OCI-M2 (cell line): Measurements from ENCODE around the gene DNAL4.

Experiments used
- DNase-seq: peaks from one replicate; lab custom pipeline; 2025; ENCODE audit not compliant: unreplicated experiment; lab: John Stamatoyannopoulos, UW

DNAL4 gene

DNA sequence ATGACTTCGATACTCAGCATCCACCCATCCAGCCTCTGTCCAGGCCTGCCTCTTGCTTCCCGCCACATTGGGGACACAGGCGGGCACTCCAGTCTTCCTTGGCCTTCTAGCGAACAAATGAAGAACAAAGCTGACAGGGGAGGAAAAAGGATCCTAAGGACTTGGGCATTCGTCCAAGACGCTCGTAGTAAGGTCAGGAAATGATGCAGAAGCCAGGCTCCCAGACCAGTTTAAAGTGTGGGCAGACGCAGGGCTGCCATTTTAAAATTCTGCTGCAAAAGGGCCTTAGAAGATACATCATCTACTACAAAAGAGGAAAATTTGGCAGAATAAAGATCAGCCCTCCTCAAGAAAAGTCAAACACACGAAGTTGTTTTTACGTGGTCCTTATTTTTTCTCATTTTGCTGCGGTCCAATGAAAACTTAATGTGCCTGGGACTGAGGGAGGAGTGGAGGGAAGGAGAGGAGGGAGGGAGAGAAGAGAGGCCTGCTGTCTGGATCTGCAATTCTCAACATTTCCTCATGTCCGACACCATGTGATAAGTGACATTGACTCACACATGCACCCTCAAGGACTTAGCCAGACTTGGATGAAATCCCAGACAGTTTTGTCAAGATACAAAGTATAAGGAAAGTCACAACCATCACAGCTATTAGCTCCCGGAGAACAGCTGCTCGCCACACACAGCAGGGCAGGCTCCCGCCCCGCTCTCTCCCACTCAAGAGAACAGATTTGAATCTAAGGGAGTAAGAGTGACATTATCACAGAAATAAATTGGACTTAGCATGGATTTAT is 5.7 kb downstream of the DNAL4 start:
- no peak for DNase-seq

DNA sequence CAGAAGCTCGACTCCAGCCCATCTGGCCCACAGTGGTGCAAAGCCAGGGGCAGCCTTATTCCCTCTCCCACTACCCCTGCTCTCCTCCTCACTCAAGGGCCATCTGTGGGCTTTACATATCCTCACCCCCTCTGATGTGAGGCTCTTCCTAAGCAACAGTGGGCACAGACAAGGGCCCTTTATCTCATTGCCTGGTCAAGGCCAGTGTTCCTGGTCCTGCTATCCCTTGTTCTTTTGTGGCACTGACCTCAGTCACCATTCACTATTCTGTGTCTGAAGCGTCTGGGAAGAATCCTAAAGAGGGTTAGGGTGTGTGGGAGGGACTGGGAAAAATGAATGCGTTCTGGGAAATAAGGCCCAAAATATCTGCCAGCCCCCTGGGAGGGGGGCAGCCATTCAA is 7.3 kb downstream of the DNAL4 start:
- DNase-seq: no peak

DNA sequence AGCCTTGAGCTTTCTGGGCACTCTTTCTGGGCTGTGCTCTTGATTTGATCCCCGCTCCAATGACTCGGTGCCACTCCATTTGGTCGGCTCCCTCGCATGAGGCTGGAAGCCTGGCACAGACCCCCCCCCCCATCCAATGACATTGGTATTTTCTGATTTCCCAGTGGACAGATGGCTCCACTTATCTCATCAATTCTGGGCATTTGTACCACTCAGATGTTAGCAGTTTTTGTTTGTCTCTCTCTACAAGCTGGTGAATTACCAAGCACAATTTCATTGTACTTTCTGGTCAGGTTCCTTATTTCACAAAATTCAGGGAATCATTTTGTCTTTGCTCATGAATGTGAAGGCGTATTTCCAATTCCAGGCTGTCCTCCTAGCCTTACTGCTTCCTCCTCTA is 9.1 kb downstream of the DNAL4 start:
- DNase-seq: no peak

DNA sequence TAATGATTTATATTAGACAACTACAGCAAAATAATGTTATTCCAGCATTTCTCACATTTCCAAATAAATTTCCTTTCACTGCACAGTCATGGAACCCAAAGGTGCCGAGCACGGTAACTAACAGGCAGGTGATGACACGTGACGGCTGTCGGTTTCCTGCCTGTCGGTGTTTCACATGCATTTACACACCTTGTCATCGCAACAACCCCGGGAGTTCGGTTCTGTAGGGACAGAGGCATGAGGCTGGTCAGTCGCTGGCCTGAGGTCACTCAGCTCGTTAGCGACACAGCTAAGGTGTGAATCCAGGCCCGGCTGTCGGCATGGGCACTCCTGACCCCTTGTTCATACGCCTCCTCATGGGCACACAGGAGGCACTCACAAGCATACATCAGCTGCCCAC is 9.9 kb downstream of the DNAL4 start:
- no peak for DNase-seq

DNA sequence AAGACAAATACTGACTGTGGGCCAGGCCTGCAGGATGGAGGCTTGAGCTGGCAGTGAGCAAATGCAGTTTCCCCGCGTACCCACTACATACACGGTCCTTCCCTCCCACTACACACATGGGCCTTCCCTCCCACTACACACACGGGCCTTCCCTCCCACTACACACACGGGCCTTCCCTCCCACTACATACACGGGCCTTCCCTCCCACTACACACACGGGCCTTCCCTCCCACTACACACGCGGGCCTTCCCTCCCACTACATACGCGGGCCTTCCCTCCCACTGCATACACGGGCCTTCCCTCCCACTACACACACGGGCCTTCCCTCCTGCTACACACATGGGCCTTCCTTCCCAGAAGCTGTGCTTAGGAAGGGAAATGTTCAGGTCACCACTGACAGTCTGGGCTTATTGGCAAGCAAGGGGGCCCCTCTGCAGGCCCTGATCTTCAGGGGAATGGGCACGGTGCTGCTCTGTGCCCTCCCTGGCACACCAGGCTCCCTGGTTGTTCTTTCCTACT is 10.8 kb downstream of the DNAL4 start:
- no peak for DNase-seq

DNA sequence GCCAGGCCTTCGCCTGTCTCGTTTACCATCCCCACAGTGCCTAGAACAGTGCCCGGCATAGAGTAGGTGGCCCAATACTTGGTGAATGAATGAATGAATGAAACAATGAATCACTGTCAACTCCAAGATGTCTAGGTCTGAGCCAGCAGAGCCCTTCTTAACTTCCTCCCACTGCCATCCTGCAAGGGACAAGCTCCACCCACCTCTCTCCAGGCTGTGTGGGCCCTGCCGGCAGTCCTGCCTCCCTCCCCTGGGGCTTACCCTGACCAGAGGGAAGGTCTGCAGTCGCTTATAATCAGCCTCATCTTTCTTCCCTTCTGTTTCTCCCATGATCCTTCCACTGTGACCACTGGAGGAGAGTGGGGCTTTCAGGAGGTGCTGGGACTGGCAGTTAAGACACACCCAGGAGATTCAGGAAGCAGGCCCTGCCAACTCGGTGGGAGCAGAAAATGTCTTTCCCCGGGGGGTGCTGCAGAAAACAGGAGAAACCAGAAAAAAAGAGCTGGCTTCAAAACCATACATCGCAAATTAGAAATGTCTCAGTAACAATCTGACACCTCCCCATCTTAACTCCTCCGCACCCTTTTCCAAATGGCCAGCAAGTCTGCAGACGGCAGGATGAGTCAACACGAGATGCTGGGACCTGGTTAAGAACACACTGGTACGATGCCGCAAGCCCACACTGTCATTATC is 11.4 kb downstream of the DNAL4 start:
- no peak for DNase-seq

DNA sequence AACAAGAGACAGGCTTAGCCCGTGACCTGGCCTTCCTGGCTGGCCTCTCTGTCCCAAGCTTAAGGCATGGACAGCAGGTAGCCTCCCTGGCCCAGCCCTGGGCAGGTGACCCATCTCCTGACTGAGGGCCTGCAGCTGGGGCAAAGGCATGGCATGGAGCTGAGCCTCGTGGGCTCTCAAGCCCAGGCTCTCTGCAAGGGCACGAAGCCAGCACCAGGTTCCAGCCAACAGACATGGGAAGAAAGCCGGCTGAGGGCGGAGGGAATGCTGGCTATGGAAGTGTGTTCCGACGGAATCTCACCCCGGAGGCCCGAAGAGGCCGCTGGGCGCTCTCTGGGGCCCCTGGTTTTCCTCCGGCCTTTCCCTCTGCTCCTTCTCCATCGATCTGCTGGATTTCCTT is 12.9 kb downstream of the DNAL4 start:
- no peak for DNase-seq

DNA sequence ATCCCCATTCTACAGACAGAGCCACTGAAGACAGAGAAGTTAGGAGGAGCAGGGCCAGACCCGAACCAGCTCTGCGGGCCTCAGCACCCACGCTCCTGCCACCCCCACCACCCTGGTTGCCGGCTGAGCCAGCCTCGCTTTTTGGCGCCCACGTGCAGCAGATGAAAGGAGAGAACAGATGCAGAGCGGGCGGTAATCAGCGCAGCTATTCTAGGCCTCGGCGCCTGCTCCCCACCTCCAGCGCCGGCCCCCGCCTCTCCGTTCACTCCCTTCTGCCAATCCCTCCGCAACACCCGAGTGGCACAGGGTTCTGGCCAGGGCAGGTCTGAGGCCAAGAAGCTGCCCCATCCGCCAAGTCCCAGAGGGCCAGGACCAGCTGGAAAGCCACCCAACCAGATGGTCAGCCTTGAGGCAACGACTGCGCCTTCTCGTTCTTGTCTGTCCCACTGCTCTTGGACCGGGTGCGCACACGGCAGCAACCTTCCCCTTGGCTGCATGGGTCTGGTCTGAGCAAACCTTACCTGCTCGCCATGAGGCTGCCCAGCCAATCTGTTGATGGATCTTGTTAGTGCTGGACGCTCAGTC is 16.8 kb downstream of the DNAL4 start:
- no peak for DNase-seq

DNA sequence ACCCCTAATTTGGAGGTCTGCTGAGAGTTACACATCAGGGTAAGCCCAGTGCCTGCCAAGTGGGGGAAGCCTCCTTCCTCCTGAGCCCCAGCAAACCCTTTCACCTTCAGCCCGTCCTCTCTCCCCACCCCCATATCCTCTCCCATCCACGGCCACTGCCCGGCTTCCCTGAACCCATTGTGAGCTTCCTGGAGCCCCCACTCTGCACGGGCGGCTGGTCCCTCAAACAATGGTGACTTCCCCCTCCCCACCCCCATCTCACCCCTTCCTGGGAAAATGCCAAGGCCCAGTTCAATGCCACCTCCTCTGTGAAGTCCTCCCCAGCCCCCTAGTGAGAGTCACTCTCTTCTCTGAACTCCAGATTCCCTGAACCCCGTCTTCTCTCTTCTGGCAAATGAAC is 17.9 kb downstream of the DNAL4 start:
- DNase-seq: no peak

DNA sequence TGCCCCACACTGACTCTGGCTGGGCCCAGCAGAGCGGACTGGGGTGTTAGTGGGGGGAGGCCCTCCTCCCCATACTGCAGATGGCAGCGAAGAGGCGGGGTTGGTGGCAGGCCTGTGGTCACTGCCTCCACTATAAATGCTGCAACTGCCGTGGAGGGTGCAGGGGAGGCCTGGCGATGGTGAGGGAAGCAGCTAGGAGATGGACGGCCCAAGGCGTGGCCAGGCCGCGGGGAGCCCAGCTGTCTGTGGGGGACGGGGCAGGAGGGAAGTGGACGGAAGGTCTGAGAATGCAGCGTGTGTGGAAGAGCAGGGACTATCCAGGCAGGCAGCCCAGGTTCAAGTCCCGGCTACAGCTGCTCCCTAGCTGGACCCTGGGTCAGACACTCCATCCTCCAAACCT is 18.3 kb downstream of the DNAL4 start:
- no peak for DNase-seq

DNA sequence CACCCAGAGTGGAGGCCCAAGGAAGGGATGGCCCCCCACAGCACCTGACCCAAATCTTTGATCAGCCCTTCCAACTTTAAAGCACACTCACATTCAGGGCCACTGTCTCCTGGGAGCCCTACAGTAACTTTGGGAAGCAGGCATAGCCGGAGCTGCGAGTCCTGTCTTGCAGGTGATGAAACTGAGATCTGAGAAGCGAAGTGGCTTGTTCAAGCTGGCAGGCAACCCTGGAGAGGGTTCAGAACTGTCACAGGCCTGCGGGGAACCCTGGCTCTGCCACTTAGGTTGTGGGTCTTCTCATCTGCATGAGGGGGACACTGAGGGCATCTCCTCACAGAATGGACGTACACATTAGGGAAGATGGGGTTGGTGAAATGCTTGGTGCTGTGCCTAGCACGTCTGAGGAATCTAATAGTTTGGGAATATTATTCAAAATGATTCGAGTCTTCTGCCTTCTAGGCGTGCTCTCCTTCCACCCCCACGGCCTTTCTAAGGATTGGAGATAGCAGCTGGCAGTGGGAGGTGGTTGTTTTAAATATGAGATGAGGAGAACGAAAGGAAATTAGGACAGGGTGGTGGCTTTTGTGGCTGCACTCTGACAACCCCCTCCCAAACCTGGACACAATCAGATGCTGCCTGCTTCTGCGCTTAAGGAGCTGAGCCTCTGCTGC is 19.3 kb downstream of the DNAL4 start:
- DNase-seq: no peak

DNA sequence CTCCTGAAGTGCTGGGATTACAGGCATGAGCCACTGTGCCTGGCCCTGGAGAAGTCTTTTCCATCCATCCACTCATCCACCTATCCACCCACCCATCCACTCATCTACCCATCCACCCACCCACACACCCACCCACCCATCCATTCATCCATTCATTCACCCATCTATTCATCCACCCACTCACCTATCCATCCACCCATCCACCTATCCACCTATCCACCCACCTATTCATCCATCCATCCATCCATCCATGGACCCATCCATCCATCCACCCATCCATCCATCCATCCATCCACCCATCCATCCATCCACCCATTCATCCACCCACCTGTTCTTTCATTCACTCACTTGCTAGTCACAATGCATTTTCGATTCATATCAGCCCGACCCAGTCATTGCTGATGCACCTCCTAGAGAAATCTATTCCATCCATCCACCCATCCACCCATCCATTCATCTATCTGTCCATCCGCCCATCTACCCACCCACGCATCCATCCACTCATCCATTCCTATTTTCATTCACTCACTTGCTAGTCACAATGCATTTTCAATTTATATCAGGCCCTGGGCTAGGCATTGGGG is 20.5 kb downstream of the DNAL4 start:
- DNase-seq: no peak

DNA sequence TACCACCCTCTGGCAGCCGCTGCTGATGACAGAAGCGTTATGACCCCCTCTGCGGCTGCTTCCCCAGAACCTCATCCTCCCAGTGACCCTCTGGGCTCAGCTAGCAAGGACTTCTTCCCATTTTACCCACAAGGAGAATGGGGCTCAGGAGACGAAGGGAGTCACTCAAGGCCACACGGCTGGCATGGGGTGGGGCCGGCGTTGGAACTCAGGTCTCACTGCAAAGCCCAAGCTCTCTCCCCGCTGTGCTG is 21.4 kb downstream of the DNAL4 start:
- no peak for DNase-seq

DNA sequence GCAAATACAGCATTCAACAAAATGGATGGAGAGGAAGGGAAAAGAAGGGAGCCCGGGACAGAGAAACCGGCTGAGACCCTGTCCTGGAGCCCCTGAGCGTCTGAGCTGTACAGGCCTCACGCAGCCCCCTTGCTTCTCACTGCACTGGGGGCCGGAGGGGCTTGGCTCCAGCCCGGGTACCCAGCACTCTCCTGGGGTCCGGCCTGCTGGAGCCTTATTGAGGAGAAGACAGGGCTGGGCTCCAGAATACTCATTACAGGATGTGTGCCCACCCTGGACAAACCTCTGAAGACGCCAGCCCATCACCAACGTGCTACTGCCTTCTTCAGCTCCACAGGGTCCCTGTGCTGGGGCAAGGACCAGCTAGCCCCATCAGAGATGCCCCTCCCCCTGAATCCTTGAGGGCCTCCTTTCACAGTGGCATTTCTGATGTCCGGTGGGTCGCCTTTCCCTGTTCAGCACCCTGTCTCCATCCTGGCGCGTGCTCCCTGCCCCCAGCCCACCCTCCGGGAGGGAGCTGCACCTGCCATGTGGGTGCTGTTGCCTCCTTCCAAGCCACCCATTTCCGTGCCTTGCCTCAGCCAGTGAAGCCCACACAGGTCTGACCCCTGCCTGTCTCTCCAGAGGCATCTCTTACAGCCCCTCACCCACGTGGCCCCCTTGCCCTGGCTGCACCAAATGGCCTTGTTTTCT is 23.5 kb downstream of the DNAL4 start:
- DNase-seq: no peak

DNA sequence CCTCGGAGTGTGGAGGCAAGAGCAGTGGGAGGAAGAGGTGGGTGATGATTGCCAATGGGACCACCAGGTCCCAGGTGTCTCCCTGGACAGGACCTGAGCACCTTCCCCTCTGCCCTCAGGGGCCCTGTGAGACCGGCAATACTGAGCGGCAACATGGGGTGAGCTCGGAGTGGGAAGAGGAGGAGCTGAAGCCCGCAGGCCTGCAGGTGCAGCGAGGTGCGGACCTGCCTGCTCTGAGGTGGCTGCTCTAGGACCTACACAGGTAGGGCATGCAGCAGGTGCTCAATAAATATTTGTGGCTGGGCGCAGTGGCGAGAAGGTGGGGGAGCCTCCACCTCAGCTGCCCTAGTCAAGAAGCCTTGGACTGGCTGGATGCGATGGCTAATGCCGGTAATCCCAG is 25.9 kb downstream of the DNAL4 start:
- DNase-seq: no peak

DNA sequence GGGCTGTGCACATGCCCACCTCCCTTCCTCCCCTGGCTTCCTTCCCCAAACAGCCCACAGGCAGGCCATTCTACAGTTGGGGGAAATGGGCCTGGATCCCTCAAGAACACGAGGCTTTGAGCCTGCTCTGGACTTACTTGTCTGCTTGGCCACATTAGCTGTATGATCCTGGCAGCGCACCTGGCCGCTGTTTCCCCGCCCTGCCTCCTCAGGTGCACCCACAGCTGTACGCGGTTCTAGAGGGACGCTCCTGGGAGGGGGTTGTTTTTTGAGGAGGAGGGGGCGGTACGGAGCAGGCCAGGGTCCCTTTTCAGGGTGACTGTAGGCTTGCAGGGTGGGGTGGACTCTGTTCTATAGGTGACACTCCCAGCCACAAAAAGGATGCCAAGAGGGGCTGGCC is 26.6 kb downstream of the DNAL4 start:
- DNase-seq: no peak

DNA sequence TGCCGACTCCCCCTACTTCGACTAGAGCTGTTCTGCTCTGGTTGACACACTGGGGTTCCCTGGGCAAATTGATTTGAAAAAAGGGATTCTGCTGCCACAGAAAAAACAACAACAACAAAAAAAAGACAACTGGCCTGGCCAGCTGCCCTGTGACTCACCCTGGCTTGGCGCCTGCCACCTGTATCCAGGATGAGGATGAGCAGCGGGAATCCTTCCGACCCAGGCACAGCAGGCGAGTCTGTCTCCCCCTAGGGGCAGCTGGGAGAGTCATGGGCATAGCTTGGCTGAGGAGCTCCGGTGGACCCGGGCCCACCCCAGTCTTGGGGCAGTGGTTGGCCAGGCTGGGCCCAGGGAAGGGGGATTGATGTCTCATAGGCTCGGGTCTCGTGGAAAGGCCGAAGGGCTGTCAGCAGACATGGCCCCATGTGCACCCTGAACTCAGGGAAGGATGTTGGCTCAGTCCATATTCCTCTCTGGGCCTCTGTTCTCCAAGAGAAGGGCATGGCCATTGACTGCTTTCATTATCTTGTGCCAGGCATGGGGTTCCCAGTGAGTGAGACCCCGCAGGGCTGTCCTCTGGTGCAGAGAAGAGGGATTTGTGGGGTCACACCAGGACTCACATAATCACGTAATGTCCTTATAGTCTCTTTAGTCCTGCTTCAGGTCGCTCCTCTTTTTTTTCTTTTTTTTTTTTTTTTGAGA is 27.7 kb downstream of the DNAL4 start:
- no peak for DNase-seq

DNA sequence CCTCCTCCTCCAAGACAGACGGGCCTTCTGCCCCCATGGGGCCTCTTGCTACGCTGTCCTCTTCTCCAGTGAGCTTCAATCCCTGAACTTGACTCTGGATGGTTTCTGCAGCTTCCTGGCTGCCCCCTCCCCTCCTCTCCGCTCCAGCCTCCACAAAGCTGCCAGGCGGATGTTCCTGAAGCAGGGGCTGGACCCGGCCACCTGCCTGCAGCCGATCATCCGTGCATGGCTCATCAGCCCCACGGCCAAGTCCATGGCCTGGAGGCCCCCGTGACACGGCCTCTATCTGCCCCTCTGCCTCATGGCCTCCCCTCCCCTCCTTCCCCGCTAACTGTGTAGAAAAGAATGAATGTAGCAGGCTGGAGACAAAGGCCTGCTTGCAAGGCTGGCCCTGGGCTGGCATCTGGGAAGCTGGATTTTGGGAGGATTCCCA is 31.4 kb downstream of the DNAL4 start:
- no peak for DNase-seq

DNA sequence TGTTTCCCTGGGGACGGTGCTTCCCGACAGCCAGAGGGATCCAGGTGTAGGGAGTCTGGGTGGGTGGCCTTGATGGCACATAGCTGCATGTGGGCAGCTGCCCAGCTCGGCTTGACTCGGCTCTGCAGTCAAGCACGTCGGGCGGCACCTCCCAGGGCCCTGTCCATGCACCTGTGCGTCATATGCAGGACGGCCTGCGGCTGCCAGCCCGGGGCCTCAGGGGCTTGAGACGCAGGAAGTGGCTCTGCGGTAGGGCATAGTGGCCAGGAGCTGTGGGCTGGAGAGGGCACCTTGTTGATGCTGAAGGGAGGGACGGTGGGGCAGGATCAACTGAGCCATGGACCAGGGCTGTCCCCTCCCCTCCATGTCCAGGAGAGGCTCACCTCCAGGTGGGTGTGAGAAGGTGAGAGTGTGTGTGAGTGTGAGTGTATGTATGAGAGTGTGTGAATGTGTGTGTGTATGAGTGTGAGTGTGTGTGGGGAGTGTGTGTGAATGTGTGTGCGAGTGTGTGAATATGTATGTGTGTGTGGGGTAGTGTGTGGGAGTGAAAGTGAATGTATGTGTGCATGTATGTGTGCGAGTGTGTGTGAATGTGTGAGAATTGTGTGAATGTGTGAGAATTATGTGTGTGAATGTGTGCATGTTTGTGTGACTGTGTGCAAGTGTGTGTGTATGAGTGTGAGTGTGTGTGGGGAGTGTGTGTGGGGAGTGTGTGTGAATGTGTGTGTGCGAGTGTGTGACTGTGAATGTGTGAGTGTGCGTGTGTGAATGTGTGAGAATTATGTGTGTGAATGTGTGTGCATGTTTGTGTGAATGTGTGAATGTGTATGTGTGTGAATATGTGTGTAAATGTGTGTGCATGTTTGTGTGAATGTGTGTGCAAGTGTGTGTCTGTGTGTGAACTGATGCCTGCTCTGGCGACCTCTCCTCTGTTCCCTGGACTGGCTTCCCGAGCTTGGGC is 32.5 kb downstream of the DNAL4 start:
- no peak for DNase-seq
